ENCODE results near the gene MYO3B.

Gene MYO3B

GRCh38 chr2:170498619-170499018, 320.7 kb downstream of the MYO3B start:
- DNase-seq = no peak
- in situ Hi-C loops (cut with HindIII; ENCODE audit: low pct_ligation_motif_present, low pct_unique_long_range_greater_than_20kb, low sequenced_read_pairs) = no loop called here

DNA sequence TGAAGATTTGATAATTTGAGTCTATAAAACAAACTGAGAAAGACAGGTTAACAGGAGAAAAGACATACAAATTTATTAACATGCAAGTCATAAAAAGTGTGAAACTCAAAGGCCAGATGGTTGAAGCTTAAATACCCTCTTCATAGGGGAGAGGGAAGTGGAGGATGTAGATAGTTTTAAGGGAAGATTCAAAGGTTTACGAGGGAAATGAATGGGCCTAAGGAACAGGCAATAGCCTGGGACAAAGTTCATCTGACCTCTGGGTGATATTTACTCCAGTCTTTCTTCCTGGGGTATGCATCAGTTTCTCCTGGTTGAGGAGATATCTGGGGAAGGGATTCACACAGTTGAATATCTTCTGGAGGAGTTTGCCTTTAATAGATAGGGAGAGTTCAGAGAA, 322.2 kb downstream of the MYO3B start:
- in situ Hi-C loops (cut with HindIII; ENCODE audit: low pct_ligation_motif_present, low pct_unique_long_range_greater_than_20kb, low sequenced_read_pairs) = no loop called here
- no peak for DNase-seq

DNA sequence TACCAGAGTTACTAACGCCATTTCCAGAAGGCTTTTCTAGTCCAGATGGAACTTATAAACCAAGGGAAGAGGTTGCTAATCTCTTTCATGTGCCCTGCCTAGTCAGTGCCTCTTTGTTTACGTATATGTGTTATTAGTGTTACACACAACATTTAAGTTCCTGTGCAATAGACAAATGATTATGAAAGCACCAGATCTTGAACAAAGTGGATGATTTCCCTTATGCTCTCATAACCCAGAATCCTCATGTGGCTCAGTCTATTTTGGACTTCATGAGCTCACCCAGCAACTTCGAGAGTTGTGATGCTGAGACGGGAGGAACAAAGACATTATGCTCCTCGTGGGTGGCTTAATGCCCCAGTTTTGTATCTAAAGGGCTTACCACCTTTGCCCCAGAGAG, 322.8 kb downstream of the MYO3B start:
- in situ Hi-C loops (cut with HindIII; ENCODE audit: low pct_ligation_motif_present, low pct_unique_long_range_greater_than_20kb, low sequenced_read_pairs) = no loop called here
- no peak for DNase-seq

DNA sequence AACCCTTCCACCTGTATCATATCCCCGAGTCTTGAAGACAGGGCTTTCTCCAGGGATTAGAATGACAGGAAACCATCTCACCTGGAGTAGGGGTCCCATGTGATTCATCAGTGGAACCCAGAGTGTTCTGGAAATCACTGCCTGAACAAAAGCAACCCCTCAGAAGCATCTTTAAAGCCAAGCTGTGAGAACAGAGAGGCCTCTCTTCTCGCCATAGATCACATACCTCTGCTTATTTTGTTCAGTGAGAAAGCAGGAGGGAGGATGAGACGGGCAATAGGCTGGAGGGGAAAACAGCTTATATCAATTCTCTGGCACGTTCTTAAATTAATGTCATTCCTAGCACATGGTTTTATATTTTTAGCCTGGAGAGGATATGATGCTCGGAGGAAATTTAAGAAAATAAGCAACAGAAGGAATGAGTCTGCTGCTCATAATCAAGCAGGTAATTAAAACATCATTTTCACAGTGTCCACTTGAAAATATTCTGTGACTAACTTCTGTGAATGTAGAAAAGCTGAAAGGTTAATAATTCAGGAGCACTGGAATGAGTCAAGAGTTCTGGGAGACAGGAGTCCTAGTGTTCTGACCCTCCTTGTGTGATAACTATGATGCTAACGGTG, 323.6 kb downstream of the MYO3B start:
- in situ Hi-C loops (cut with HindIII; ENCODE audit: low pct_ligation_motif_present, low pct_unique_long_range_greater_than_20kb, low sequenced_read_pairs) = no loop called here
- DNase-seq = no peak

DNA sequence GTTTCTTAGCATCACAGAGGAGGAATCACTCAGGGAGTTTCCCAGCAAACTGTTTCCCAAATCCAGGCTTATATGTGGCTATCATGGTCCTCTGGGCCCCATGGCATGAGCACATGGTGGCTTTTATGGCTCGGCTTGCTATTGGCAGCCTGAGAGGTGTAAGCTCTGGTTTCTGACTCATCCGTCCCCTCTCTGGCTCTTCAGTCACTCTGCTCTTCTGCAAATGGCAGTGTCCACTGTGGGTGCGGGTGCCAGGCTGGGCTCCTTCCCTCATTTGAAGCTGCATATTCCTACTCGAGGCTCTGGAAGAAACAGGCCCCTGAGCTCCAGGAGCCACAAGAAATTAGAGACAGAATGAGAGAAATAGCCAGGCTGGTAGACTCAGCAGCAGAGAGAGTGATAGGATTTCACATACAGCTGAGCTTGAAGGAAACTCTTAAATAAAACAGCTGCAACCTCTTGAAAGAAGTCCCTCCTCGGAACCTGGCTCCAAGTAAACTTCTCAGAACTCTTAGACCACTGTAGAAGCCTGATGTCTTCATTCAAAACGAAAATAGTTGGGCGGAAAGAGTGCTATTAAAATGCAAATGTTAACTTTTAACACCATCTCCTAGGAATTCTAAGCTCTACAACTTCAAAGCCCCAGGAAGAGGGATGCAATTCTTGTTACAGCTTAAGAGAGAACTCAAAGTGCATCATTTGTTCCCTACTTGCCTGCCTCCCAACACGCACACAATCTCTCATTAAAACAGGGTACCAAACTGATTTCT, 324.6 kb downstream of the MYO3B start:
- in situ Hi-C loops (cut with HindIII; ENCODE audit: low pct_ligation_motif_present, low pct_unique_long_range_greater_than_20kb, low sequenced_read_pairs) = no loop called here
- DNase-seq = no peak

DNA sequence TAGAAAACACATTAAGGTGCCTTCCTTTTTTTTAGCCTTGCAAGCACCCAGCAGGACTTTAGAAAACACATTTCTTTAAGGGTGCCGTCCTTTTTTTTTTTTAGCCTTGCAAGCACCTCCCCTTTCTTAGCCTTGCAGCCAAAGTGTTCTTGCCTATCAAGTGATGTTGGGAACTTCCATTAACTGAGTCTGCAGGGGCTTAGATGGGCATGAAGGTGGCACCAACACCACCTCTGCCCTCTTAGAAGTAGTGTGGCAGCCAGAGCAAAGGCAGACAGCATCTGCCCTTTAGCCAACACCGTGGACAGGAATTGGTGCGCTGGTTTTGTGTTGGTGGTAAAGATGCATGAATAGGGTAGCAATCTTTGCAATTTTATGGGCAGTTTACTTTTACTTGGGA, 325.6 kb downstream of the MYO3B start:
- DNase-seq = no peak
- in situ Hi-C loops (cut with HindIII; ENCODE audit: low pct_ligation_motif_present, low pct_unique_long_range_greater_than_20kb, low sequenced_read_pairs) = no loop called here

- in situ Hi-C loops (cut with HindIII; ENCODE audit: low pct_ligation_motif_present, low pct_unique_long_range_greater_than_20kb, low sequenced_read_pairs) = no loop called here
- no peak for DNase-seq
Observed at GRCh38 chr2:170503971-170504809, 326.2 kb downstream of the MYO3B start.

DNA sequence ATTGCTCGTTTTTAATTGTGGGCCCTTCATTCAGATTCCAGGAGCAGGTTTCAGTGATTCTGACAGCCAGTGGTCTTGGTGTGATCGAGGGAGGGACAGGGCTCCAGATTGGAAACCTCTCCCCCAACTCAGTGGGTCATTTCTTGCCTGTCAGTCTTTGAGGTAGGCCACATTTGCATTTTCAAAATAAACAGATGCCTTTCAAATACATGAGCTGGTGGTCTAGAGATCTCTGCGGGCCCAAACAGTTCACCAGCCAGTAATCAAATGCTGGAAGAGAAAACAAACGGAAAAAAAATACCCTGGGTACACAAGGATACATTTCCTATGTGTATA, 326.8 kb downstream of the MYO3B start:
- no peak for DNase-seq
- in situ Hi-C loops (cut with HindIII; ENCODE audit: low pct_ligation_motif_present, low pct_unique_long_range_greater_than_20kb, low sequenced_read_pairs) = no loop called here

GRCh38 chr2:170505631-170506275, 327.8 kb downstream of the MYO3B start:
- in situ Hi-C loops (cut with HindIII; ENCODE audit: low pct_ligation_motif_present, low pct_unique_long_range_greater_than_20kb, low sequenced_read_pairs) = no loop called here
- no peak for DNase-seq

- DNase-seq = no peak
- in situ Hi-C loops (cut with HindIII; ENCODE audit: low pct_ligation_motif_present, low pct_unique_long_range_greater_than_20kb, low sequenced_read_pairs) = no loop called here
Observed at GRCh38 chr2:170509452-170510193, 331.7 kb downstream of the MYO3B start.

DNA sequence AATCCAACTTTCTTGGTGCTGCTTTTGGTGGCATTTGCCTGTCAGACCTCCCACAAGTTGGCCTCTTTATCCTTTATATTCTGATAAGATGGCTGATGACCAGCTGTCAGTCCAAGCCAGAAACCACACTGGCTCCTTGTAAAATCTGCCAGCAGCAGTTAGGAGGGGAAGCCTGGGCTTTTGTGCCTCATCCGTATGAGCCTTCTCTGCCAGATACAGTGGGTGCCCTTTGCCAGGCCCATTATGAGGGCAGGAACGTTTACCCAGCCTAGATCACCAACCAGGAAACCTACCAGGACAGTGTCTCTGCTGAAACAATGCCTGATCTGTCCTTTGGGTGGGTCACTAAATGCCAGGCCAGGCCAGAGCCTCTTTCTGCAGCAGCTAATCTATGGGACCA, 334.3 kb downstream of the MYO3B start:
- in situ Hi-C loops (cut with HindIII; ENCODE audit: low pct_ligation_motif_present, low pct_unique_long_range_greater_than_20kb, low sequenced_read_pairs) = no loop called here

GRCh38 chr2:170514140-170514539, 336.2 kb downstream of the MYO3B start:
- in situ Hi-C loops (cut with HindIII; ENCODE audit: low pct_ligation_motif_present, low pct_unique_long_range_greater_than_20kb, low sequenced_read_pairs) = no loop called here
- no peak for DNase-seq

More for the DNA sequence above, 334.3 kb downstream of the MYO3B start:
- no peak for DNase-seq

DNA sequence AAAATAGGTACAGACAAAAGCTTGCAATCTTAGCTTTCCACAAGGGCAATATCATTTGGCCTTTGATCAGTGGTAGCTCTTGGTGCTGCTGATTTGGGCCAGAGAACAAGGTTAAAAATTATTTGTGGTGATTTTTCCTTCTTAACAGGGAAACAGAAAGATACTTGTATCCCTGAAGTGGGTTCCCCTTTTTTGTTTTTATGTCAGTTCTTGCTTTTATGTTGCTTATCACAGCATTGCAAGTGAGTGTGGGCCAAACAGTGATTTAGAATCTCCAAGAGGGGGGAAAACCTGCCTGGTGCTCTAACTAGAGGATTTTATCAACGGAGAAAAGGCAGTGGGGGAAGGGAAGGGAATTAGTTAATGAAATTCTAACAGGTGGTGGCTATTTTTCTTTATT, 339.6 kb downstream of the MYO3B start:
- DNase-seq = no peak
- in situ Hi-C loops (cut with HindIII; ENCODE audit: low pct_ligation_motif_present, low pct_unique_long_range_greater_than_20kb, low sequenced_read_pairs) = no loop called here

- DNase-seq = no peak
- in situ Hi-C loops (cut with HindIII; ENCODE audit: low pct_ligation_motif_present, low pct_unique_long_range_greater_than_20kb, low sequenced_read_pairs) = no loop called here
Observed at GRCh38 chr2:170518911-170519310, 341.0 kb downstream of the MYO3B start.

DNA sequence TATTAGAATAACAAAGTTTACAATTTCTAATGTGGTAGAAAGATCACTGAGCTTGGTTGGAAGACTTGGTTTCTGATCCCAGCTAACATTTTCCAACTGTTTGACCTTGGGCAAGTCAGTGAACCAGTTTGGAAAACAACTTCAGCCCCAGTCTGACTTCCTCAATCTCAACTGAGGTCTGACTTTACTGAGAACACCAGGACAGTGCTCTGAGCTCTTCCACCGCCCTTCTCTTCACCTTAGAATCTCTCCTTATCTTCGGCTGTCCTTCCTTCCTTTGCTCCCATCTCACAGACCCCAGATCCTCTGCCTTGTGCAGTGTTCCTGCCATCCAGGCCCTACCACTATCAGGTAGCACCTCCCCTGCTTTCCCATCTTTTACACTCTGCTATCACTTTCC, 343.4 kb downstream of the MYO3B start:
- no peak for DNase-seq
- in situ Hi-C loops (cut with HindIII; ENCODE audit: low pct_ligation_motif_present, low pct_unique_long_range_greater_than_20kb, low sequenced_read_pairs) = no loop called here

DNA sequence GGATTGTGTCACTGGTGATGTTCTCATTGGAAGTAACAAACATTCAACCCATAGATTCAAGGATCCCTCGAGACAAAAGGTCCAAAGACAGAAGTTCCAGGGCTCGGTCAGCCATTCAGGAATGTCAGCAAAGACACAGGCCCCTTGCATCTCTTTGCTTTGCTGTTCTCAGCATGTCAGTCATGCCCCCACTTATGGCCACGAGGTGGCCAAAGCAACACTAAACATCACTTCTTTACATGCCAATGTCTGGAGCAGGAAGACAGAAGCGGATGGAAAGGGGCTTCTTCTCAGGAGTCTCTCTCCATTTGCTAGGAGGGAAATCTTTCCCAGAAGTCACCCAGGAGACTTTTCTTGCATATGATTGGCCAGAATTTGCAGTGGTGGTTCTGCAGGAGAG, 345.6 kb downstream of the MYO3B start:
- in situ Hi-C loops (cut with HindIII; ENCODE audit: low pct_ligation_motif_present, low pct_unique_long_range_greater_than_20kb, low sequenced_read_pairs) = no loop called here
- DNase-seq = no peak

DNA sequence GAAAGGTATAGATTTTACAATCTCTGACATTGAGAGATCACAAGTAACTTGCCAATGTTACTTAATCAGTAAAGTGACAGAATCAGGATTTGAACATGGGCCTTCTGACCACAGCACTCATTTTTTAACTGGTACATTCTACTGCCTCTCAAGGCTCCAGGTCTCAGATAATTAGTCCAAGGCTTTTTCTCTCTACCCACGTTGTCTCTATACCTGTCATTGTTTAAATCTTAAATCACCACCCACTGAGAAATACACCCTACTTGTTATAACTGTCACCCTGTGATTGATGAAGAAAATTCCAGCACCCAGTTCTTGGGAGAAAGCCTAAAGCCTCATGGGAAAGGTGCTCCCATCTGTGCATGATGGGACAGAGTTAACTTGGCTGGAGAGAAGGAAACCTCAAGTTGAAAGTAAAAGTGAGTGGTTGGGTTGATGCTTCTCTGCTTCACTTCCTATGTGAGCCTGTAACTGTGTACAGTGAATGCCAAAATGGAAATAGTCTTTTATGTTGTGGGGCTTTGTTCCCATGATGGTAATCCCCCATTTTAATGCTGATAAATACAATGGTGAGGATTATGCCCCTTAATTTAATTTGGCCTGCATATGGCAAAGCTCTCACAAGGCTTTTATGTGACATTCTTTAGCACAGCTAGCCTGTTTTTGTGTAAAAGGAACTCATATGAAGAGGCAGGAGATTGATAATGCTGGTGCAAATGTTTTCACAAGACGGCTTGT, 347.1 kb downstream of the MYO3B start:
- in situ Hi-C loops (cut with HindIII; ENCODE audit: low pct_ligation_motif_present, low pct_unique_long_range_greater_than_20kb, low sequenced_read_pairs) = no loop called here
- DNase-seq = peak; percentile 43

- in situ Hi-C loops (cut with HindIII; ENCODE audit: low pct_ligation_motif_present, low pct_unique_long_range_greater_than_20kb, low sequenced_read_pairs) = no loop called here
- peak; percentile 98 for DNase-seq
Observed at GRCh38 chr2:170525566-170525900, 347.6 kb downstream of the MYO3B start.

Data from ACHN (cell line).